ENCODE results near the gene CHAC2. TPM values are rescaled to one million over a fixed set of nuclear protein-coding genes. Genes with fewer than 3 reads are reported as not detected.
"Not testable (repeated sequence)": the region's sequence is repeated elsewhere in the genome, so short reads cannot be mapped to it uniquely, and the experiment has no call there.

Gene CHAC2
- total and polyA plus RNA-seq, 9 of the 15 experiments (the other 6 are each of a cell fraction or from before 2014, with no cell fraction given): 9.8 to 35.6 (median 18.2) TPM

GRCh38 chr2:53823639-53824038 lies 56.0 kb downstream of the CHAC2 start:
- peak; percentile 75 for ATAC-seq
- H3K27ac ChIP-seq (ENCODE audit: extremely low read depth, low read depth, low read length); H4K20me1 ChIP-seq (replicated peaks; ENCODE audit: control insufficient read depth, insufficient read depth, low read length); in situ Hi-C loops (cut with MboI); H3K4me3 ChIP-seq; H3K9me1 ChIP-seq (ENCODE audit: control insufficient read depth, insufficient read depth, low read length); POLR2A ChIA-PET; CTCF ChIA-PET (ENCODE audit: low intra/inter-chr PET ratio); H3K9ac ChIP-seq (ENCODE audit: insufficient read depth in 1 of 2, low read depth in 2 of 2, low read length in 2 of 2); BruUV-seq (replicated peaks); H3K79me2 ChIP-seq (ENCODE audit: control insufficient read depth, insufficient read depth, low read length); H3K9me3 ChIP-seq (replicated peaks; ENCODE audit: control insufficient read depth, insufficient read depth, low read depth, low read length); FAIRE-seq; H3K4me1 ChIP-seq (replicated peaks in 1 of 2; ENCODE audit: control insufficient read depth in 2 of 2, insufficient read depth in 2 of 2, low read length in 2 of 2); H2AFZ ChIP-seq (ENCODE audit: low read depth, low read length); H3K27me3 ChIP-seq (ENCODE audit: control insufficient read depth in 2 of 2, insufficient read depth in 2 of 2, low read length in 2 of 2); H3K4me2 ChIP-seq (ENCODE audit: insufficient read depth, low read length); H3K36me3 ChIP-seq (ENCODE audit: control insufficient read depth, insufficient read depth, low read length); TF ChIP-seq REST (CRISPR knock-in tag; IDR thresholded peaks at IDR 0.05; ENCODE audit: low read depth): not testable (repeated sequence)
- WGBS (ENCODE audit: insufficient coverage, low coverage, missing lambda C conversion rate): 36% methylated on average over 6 of the region's 9 CpGs
- peak in 1 of 4 experiments; percentile 47 for DNase-seq (ENCODE audit: extremely low read depth in 1 of 4, low spot score in 3 of 4)
- TF ChIP-seq CTCF (IDR thresholded peaks at IDR 0.05 in 2 of 3, conservative IDR thresholded peaks at IDR 0.05 in 1 of 3; ENCODE audit: insufficient read depth in 2 of 3, low read depth in 1 of 3, low read length in 3 of 3): peak; percentile 29 to 50 (median 31); a peak in 2 of 6 replicates
- TF ChIP-seq REST (IDR thresholded peaks at IDR 0.05; ENCODE audit: borderline replicate concordance): peak; percentile 19; the same call in 1 of the 2 replicates
- peak in 1 of 2 experiments; percentile 57; a peak in 2 of 4 replicates for TF ChIP-seq RAD21 (CRISPR knock-in tag; conservative IDR thresholded peaks at IDR 0.05 in 1 of 2, IDR thresholded peaks at IDR 0.05 in 1 of 2)
- intact Hi-C loops (cut with micrococcal nuclease): loop anchor here (10.0 kb wide), 2 partner anchors 229 to 399 kb away; no protein-coding TSS in a partner anchor

Data from K562 (cell line).